ENCODE measurements around the gene ZBTB48.
A peak's percentile ranks its signal among the peaks of the same experiment; 100 is the strongest.

DNA sequence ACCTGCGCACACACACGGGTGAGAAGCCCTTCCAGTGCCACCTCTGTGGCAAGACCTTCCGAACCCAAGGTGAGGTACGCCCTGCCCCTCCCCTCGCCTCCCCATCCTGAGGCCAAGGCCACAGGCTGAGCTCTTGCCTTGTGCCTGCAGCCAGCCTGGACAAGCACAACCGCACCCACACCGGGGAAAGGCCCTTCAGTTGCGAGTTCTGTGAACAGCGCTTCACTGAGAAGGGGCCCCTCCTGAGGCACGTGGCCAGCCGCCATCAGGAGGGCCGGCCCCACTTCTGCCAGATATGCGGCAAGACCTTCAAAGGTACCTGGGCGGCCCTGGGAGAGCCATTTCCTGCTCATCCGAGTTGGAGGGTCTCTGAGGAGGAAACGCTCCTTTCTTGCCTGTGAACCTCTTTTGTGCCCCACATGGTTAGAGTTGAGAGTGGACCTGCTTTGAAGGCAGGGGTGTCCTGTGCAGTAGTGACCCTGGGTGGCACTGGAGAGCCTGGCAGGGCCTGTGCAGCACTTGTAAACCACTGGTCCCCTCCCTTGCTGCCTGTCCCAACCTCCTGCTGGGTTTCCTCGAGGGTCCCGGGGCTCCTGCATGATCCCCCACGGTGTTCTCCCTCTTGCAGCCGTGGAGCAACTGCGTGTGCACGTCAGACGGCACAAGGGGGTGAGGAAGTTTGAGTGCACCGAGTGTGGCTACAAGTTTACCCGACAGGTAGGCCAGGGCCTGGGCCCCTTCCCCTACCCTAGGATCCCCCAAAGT is 8.5 kb downstream of the ZBTB48 start:
- TF ChIP-seq, protein P1, sequence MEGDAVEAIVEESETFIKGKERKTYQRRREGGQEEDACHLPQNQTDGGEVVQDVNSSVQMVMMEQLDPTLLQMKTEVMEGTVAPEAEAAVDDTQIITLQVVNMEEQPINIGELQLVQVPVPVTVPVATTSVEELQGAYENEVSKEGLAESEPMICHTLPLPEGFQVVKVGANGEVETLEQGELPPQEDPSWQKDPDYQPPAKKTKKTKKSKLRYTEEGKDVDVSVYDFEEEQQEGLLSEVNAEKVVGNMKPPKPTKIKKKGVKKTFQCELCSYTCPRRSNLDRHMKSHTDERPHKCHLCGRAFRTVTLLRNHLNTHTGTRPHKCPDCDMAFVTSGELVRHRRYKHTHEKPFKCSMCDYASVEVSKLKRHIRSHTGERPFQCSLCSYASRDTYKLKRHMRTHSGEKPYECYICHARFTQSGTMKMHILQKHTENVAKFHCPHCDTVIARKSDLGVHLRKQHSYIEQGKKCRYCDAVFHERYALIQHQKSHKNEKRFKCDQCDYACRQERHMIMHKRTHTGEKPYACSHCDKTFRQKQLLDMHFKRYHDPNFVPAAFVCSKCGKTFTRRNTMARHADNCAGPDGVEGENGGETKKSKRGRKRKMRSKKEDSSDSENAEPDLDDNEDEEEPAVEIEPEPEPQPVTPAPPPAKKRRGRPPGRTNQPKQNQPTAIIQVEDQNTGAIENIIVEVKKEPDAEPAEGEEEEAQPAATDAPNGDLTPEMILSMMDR (IDR thresholded peaks at IDR 0.05; ENCODE audit: low read depth, low read length, missing input control), result no peak
- TF ChIP-seq TAF1 (conservative IDR thresholded peaks at IDR 0.05) (no peak), YY1 (IDR thresholded peaks at IDR 0.05) (no peak), GABPA (IDR thresholded peaks at IDR 0.05 in 1 of 2, conservative IDR thresholded peaks at IDR 0.05 in 1 of 2) (no peak), EGR1 (IDR thresholded peaks at IDR 0.05; ENCODE audit: low read depth in 2 of 2) (no peak), RAD21 (IDR thresholded peaks at IDR 0.05) (peak in 1 of 2 donors; percentile 5), JUND (IDR thresholded peaks at IDR 0.05) (no peak), RXRA (IDR thresholded peaks at IDR 0.05) (no peak)
- TF ChIP-seq, protein P2, sequence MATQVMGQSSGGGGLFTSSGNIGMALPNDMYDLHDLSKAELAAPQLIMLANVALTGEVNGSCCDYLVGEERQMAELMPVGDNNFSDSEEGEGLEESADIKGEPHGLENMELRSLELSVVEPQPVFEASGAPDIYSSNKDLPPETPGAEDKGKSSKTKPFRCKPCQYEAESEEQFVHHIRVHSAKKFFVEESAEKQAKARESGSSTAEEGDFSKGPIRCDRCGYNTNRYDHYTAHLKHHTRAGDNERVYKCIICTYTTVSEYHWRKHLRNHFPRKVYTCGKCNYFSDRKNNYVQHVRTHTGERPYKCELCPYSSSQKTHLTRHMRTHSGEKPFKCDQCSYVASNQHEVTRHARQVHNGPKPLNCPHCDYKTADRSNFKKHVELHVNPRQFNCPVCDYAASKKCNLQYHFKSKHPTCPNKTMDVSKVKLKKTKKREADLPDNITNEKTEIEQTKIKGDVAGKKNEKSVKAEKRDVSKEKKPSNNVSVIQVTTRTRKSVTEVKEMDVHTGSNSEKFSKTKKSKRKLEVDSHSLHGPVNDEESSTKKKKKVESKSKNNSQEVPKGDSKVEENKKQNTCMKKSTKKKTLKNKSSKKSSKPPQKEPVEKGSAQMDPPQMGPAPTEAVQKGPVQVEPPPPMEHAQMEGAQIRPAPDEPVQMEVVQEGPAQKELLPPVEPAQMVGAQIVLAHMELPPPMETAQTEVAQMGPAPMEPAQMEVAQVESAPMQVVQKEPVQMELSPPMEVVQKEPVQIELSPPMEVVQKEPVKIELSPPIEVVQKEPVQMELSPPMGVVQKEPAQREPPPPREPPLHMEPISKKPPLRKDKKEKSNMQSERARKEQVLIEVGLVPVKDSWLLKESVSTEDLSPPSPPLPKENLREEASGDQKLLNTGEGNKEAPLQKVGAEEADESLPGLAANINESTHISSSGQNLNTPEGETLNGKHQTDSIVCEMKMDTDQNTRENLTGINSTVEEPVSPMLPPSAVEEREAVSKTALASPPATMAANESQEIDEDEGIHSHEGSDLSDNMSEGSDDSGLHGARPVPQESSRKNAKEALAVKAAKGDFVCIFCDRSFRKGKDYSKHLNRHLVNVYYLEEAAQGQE (IDR thresholded peaks at IDR 0.05), result no peak
- TF ChIP-seq, protein P3, sequence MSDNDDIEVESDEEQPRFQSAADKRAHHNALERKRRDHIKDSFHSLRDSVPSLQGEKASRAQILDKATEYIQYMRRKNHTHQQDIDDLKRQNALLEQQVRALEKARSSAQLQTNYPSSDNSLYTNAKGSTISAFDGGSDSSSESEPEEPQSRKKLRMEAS (IDR thresholded peaks at IDR 0.05), result no peak
- TF ChIP-seq, protein P4, sequence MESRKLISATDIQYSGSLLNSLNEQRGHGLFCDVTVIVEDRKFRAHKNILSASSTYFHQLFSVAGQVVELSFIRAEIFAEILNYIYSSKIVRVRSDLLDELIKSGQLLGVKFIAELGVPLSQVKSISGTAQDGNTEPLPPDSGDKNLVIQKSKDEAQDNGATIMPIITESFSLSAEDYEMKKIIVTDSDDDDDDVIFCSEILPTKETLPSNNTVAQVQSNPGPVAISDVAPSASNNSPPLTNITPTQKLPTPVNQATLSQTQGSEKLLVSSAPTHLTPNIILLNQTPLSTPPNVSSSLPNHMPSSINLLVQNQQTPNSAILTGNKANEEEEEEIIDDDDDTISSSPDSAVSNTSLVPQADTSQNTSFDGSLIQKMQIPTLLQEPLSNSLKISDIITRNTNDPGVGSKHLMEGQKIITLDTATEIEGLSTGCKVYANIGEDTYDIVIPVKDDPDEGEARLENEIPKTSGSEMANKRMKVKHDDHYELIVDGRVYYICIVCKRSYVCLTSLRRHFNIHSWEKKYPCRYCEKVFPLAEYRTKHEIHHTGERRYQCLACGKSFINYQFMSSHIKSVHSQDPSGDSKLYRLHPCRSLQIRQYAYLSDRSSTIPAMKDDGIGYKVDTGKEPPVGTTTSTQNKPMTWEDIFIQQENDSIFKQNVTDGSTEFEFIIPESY (IDR thresholded peaks at IDR 0.05), result no peak
